Subcutaneous adipose tissue (tissue), 4 donors: Measurements from ENCODE around the gene ENDOU. TPM values are rescaled to one million over a fixed set of nuclear protein-coding genes. Genes with fewer than 3 reads are reported as not detected.

Source experiments
- CTCF ChIP-seq: fragments of 450-650 bp; IDR thresholded peaks from one replicate; pipeline ENCODE4 v1.5.1; 2016; ENCODE audit warnings: low read depth, mild to moderate bottlenecking, control low read depth, antibody characterized with exemption, moderate library complexity
- total RNA-seq, 4 donors: library from RNA; depleted of rRNA; stranded (reverse); fragments of >200 nt; gene quantifications; one replicate each; pipeline ENCODE4 v1.1.0, GENCODE V29; 2016

ENDOU gene
- 1 to 10 TPM in 1 of 4 donors, under 1 TPM in 1, not detected in 2; 0.33 to 3.2 TPM for total RNA-seq

- no peak for TF ChIP-seq CTCF
Measured at GRCh38 chr12:47725091-47725772, at the start of gene ENDOU. ENDOU (minus strand) TSS chr12:47725490; CDS start chr12:47725413, 77 bp downstream.

GRCh38 chr12:47774663-47775062, 49.4 kb upstream of the ENDOU start:
- no peak for TF ChIP-seq CTCF

GRCh38 chr12:47773858-47774580, 48.7 kb upstream of the ENDOU start:
- TF ChIP-seq CTCF: no peak

- no peak for TF ChIP-seq CTCF
Measured at GRCh38 chr12:47773062-47773857, 48.0 kb upstream of the ENDOU start, which contains the start of gene SLC48A1. SLC48A1 (plus strand) TSS chr12:47773238; CDS start chr12:47773305, 67 bp downstream.

GRCh38 chr12:47772738-47773061, 47.4 kb upstream of the ENDOU start:
- no peak for TF ChIP-seq CTCF

GRCh38 chr12:47772094-47772660, 46.9 kb upstream of the ENDOU start:
- no peak for TF ChIP-seq CTCF
